Neuronal stem cell (in vitro differentiated cells): Measurements from ENCODE around the gene SYT8.
A peak's percentile ranks its signal among the peaks of the same experiment; 100 is the strongest.

Source experiments
- DNase-seq: peaks from one replicate; pipeline ENCODE4 v3.0.0-alpha.2; 2013; ENCODE audit warnings: low spot score
- H2AFZ ChIP-seq: one replicate; pipeline ENCODE4 v1.6.1; 2013; ENCODE audit warnings: mild to moderate bottlenecking, low read length, inconsistent platforms
- H2AK5ac ChIP-seq: 2 replicates; pipeline ENCODE4 v1.6.1; 2013; ENCODE audit warnings: low read depth, mild to moderate bottlenecking, inconsistent platforms, low read length, moderate library complexity, mixed read lengths
- H2BK120ac ChIP-seq: 2 replicates; pipeline ENCODE4 v1.6.1; 2013; ENCODE audit warnings: low read depth, mild to moderate bottlenecking, inconsistent platforms, low read length, moderate library complexity, mixed read lengths
- H2BK12ac ChIP-seq: one replicate; pipeline ENCODE4 v1.6.1; 2013; ENCODE audit warnings: low read length, inconsistent platforms
- H2BK15ac ChIP-seq: 2 replicates; pipeline ENCODE4 v1.6.1; 2013; ENCODE audit warnings: mild to moderate bottlenecking, low read length, inconsistent platforms, mixed read lengths
- H2BK5ac ChIP-seq: one replicate; pipeline ENCODE4 v1.6.1; 2013; ENCODE audit warnings: inconsistent platforms, mild to moderate bottlenecking, low read length, moderate library complexity
- H3K14ac ChIP-seq: one replicate; pipeline ENCODE4 v1.6.1; 2013; ENCODE audit warnings: low read length, inconsistent platforms
- H3K18ac ChIP-seq: 2 replicates; pipeline ENCODE4 v1.6.1; 2013; ENCODE audit warnings: low read length, inconsistent platforms
- H3K23ac ChIP-seq: 2 replicates; pipeline ENCODE4 v1.6.1; 2013; ENCODE audit warnings: low read depth, mild to moderate bottlenecking, mixed read lengths, low read length, inconsistent platforms; ENCODE audit not compliant: poor library complexity
- H3K27ac ChIP-seq: replicated peaks from 3 replicates; pipeline ENCODE4 v1.5.1; 2013; ENCODE audit warnings: low read length, inconsistent platforms
- H3K27me3 ChIP-seq, 3 experiments: 2 replicates each; pipeline ENCODE4 v1.6.1; 2013; ENCODE audit warnings: low read length in 3 of 3, mild to moderate bottlenecking in 2 of 3, inconsistent platforms in 1 of 3, low read depth in 1 of 3, mixed read lengths in 1 of 3, moderate library complexity in 1 of 3; ENCODE audit not compliant: control insufficient read depth in 3 of 3, insufficient read depth in 3 of 3
- H3K36me3 ChIP-seq, 2 donors: replicated peaks in 1 of 2; 2 replicates each; pipeline ENCODE4 v1.6.1; 2013; ENCODE audit warnings: low read length in 2 of 2; ENCODE audit not compliant: control insufficient read depth in 2 of 2, insufficient read depth in 2 of 2
- H3K4ac ChIP-seq: 2 replicates; pipeline ENCODE4 v1.6.1; 2013; ENCODE audit warnings: inconsistent platforms, mild to moderate bottlenecking, low read length, moderate library complexity
- H3K4me1 ChIP-seq, 2 donors: 1 replicate in 1 of 2; 2 replicates in 1 of 2; pipeline ENCODE4 v1.6.1; 2013; ENCODE audit warnings: low read length in 2 of 2, low read depth in 1 of 2; ENCODE audit not compliant: control insufficient read depth in 2 of 2, insufficient read depth in 1 of 2
- H3K4me2 ChIP-seq: one replicate; pipeline ENCODE4 v1.6.1; 2013; ENCODE audit warnings: mild to moderate bottlenecking, low read length, inconsistent platforms; ENCODE audit not compliant: insufficient read depth, poor library complexity, severe bottlenecking
- H3K4me3 ChIP-seq, 2 donors: 2 replicates each; pipeline ENCODE4 v1.5.1; 2013; ENCODE audit warnings: low read length in 2 of 2, mild to moderate bottlenecking in 2 of 2, inconsistent platforms in 1 of 2, moderate library complexity in 1 of 2
- H3K79me1 ChIP-seq: one replicate; pipeline ENCODE4 v1.6.1; 2013; ENCODE audit warnings: low read depth, mild to moderate bottlenecking, inconsistent platforms, low read length, moderate library complexity
- H3K9ac ChIP-seq: one replicate; pipeline ENCODE4 v1.6.1; 2013; ENCODE audit warnings: mild to moderate bottlenecking, low read depth, low read length, inconsistent platforms; ENCODE audit not compliant: poor library complexity
- H3K9me3 ChIP-seq, 2 donors: replicated peaks in 1 of 2; 2 replicates each; pipeline versions ENCODE3 to v1.6.1; 2013; ENCODE audit warnings: low read length in 2 of 2, mild to moderate bottlenecking in 2 of 2, inconsistent platforms in 1 of 2, low read depth in 1 of 2, mixed read lengths in 1 of 2, moderate library complexity in 1 of 2; ENCODE audit not compliant: control insufficient read depth in 2 of 2, insufficient read depth in 1 of 2
- H4K8ac ChIP-seq: one replicate; pipeline ENCODE4 v1.6.1; 2013; ENCODE audit warnings: low read depth, mild to moderate bottlenecking, inconsistent platforms, low read length, moderate library complexity
- H4K91ac ChIP-seq: one replicate; pipeline ENCODE4 v1.6.1; 2013; ENCODE audit warnings: low read length, low read depth, mild to moderate bottlenecking, inconsistent platforms; ENCODE audit not compliant: poor library complexity
- whole genome bisulfite sequencing, 2 donors: extraction: QIAGEN DNeasy Blood & Tissue Kit; methylation state at CpG; one replicate each; pipeline ENCODE4 v1.1.7; 2013; ENCODE audit warnings: missing lambda C conversion rate in 2 of 2, mixed read lengths in 1 of 2; ENCODE audit not compliant: insufficient read length in 2 of 2, insufficient replicate concordance in 1 of 2; ENCODE audit errors: extremely low coverage in 2 of 2; 5-methylcytosine and 5-hydroxymethylcytosine counted together

SYT8 gene

DNA sequence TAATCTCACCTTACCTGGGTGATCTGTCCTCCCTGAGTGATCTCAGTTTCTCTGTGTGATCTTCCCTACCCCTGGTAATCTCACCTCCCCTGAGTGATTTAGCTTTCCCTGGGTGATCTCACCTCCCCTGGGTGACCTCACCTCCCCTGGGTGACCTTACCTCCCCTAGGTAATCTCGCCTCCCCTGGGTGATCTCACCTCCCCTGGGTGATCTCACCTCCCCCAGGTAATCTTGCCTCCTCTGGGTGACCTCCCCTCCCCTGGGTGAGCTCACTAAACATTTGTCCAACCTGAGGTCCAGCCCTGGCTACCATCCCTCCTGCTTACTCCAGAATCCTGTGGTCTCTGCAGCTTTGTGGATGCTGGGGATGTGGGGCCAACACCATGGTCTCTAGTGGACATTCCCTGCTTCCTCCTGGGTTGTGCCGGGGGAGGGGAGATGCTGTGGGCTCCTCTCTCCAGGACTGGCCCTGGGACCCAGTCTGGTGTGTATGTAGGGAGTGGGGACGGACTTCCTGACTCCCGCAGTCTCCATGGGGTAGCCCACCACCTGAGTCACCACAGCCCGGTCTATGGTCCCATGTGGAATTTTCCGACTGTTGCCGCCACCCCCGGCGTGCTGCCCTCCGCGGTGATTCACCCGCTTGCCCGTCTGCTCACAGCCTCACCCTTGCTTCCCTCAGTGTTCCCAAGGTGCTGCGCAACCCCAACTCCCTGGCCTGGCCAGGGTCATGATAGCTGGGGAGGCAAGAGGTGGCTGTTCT, 28.0 kb downstream of the SYT8 start:
- Histone ChIP-seq H3K4ac (peak overlapping the region; percentile 20), H3K27me3 (no peaks in the 10 kb centered on the region), H3K9ac (peak overlapping the region; percentile 47), H3K4me3 (peak overlapping the region in 1 of 2 donors; percentile 18), H4K91ac (no peak overlapping the region), H2BK15ac (peak overlapping the region; percentile 97), H2AFZ (no peak overlapping the region), H2AK5ac (peak overlapping the region; percentile 79), H3K79me1 (no peaks in the 10 kb centered on the region), H2BK12ac (peak overlapping the region; percentile 69), H3K23ac (peak overlapping the region; percentile 13), H2BK120ac (peak overlapping the region; percentile 25), H3K4me1 (peaks cover 24 to 26% of the 10 kb centered on the region in 2 donors), H3K4me2 (no peak overlapping the region), H3K14ac (no peak overlapping the region), H3K27ac (no peak overlapping the region), H3K9me3 (no peaks in the 10 kb centered on the region), H3K36me3 (no peaks in the 10 kb centered on the region), H3K18ac (peak overlapping the region; percentile 92), H2BK5ac (peak overlapping the region; percentile 62), H4K8ac (no peak overlapping the region)
- no CpG with 5 or more reads among the region's 14 CpGs for WGBS, 2 donors
- no peak for DNase-seq

DNA sequence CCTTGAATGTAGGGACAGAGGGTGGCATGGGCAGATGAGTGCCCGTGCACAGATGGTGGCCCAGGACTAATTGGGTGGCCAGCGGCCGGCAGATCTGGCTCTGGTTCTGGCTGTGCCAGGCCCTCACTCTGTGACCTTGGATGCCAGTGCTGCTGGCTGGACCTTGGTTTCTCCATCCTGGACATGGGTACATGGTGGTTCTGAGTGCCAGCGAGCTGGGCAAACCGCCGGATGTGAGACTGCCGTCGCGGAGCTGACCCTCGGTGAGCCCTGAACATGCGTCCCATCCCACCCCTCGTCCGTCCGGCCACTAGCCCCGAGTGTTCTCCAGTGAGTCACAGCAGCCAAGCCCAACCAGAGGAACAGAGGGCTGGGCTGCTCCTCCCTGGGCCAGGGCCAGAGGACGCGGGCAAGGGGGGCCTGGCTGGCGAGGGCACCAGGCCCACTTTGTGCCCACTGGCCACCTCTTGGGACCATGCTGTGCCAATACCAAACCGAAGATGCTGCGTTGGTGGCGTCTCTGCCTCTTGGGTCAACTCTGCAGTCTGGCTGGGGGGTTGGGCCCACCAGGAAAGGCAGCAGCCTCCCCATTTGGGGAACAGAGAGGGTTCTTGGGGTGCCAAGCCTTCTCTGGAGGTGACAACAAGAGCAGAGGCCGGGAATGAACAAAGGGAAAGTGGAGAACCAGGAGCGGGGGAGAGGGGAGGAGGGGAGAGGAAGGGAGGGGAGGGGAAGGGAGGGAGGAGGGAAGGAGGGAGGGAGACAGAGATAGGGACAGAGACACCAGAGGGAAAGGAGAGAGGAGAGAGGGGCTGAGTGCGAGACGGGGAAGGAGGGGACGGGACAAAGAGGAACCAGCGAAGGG, 28.8 kb downstream of the SYT8 start:
- Histone ChIP-seq H3K23ac (peak overlapping the region; percentile 13), H3K4me2 (no peak overlapping the region), H3K9me3 (no peaks in the 10 kb centered on the region), H3K14ac (peak overlapping the region; percentile 5), H3K27ac (no peak overlapping the region), H3K9ac (peak overlapping the region; percentile 47), H3K79me1 (no peaks in the 10 kb centered on the region), H2BK120ac (peak overlapping the region; percentile 72), H3K36me3 (no peaks in the 10 kb centered on the region), H2BK12ac (peak overlapping the region; percentile 69), H2AFZ (peak overlapping the region; percentile 69), H3K18ac (peak overlapping the region; percentile 92), H3K4ac (peak overlapping the region; percentile 20), H2BK15ac (peak overlapping the region; percentile 99), H3K27me3 (no peaks in the 10 kb centered on the region), H3K4me1 (peaks cover 24 to 26% of the 10 kb centered on the region in 2 donors), H4K8ac (no peak overlapping the region), H4K91ac (peak overlapping the region; percentile 1), H2BK5ac (peak overlapping the region; percentile 62), H2AK5ac (peak overlapping the region; percentile 79), H3K4me3 (no peak overlapping the region)
- peak; percentile 58 for DNase-seq
- no CpG with 5 or more reads among the region's 27 CpGs for WGBS, 2 donors

DNA sequence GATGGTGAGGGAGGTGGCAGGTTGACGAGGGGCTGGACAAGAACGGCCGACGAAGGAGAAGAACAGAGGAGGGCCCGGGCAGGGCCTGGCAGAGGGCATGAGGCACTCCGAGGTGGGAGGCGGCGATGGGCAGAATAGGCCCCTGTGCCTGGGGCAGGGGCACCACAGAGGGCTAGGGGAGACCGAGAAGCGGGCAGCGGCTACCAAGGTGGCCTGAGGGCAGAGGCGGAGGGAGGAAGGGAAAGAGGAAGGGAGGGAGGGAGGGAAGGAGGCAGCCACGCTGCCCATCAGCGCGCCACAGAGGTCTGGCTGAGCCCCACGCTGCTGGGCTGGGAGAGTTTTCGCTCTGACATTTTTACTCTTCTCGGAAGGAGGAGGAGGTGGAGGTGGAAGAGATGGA, 29.4 kb downstream of the SYT8 start:
- Histone ChIP-seq H3K18ac (peak overlapping the region; percentile 84), H3K4me1 (peaks cover 22 to 29% of the 10 kb centered on the region in 2 donors), H2BK15ac (peak overlapping the region; percentile 99), H3K27ac (peak overlapping the region; percentile 24), H3K79me1 (no peaks in the 10 kb centered on the region), H3K4ac (no peak overlapping the region), H3K4me3 (no peak overlapping the region), H2AK5ac (peak overlapping the region; percentile 79), H3K36me3 (no peaks in the 10 kb centered on the region), H3K9me3 (no peaks in the 10 kb centered on the region), H3K4me2 (no peak overlapping the region), H4K91ac (peak overlapping the region; percentile 38), H3K14ac (no peak overlapping the region), H2AFZ (peak overlapping the region; percentile 74), H2BK5ac (peak overlapping the region; percentile 84), H3K9ac (no peak overlapping the region), H4K8ac (no peak overlapping the region), H3K23ac (no peak overlapping the region), H2BK12ac (peak overlapping the region; percentile 93), H2BK120ac (peak overlapping the region; percentile 72), H3K27me3 (no peaks in the 10 kb centered on the region)
- no CpG with 5 or more reads among the region's 18 CpGs for WGBS, 2 donors
- no peak for DNase-seq
